Upper lobe of right lung (tissue), 1 donor: Measurements from ENCODE around the gene CA6. TPM values are rescaled to one million over a fixed set of nuclear protein-coding genes. Genes with fewer than 3 reads are reported as not detected.
"Not testable (repeated sequence)": the region's sequence is repeated elsewhere in the genome, so short reads cannot be mapped to it uniquely, and the experiment has no call there.

Source experiments
- ATAC-seq: fragments of 200-7000 bp; cut with Tn5 transposase; one replicate; pipeline ENCODE4 v1.9.1; 2020; ENCODE audit warnings: mild to moderate bottlenecking, moderate library complexity
- DNase-seq: peaks from one replicate; pipeline ENCODE4 v3.0.0-alpha.2; 2020
- H3K27ac ChIP-seq: fragments of 200-600 bp; one replicate; pipeline ENCODE4 v1.8.0; 2022
- H3K27me3 ChIP-seq: fragments of 200-600 bp; one replicate; pipeline ENCODE4 v1.8.0; 2022; ENCODE audit warnings: mild to moderate bottlenecking
- H3K36me3 ChIP-seq: fragments of 200-600 bp; one replicate; pipeline ENCODE4 v1.8.0; 2022
- H3K4me1 ChIP-seq: fragments of 200-600 bp; one replicate; pipeline ENCODE4 v1.8.0; 2022
- H3K4me3 ChIP-seq: fragments of 200-600 bp; one replicate; pipeline ENCODE4 v1.8.0; 2022; ENCODE audit warnings: mild to moderate bottlenecking
- H3K9me3 ChIP-seq: fragments of 200-600 bp; one replicate; pipeline ENCODE4 v1.8.0; 2022
- intact Hi-C: fragments of 100-400 bp; cut with DNase I; formaldehyde crosslinking; loops from one replicate; pipeline ENCODE4 v1.11.0; 2022
- total RNA-seq: library from RNA; stranded (reverse); fragmentation: NEBNext Ultra II Directional; extraction: Animal tissue kit (Norgen Biotek cat#: 25700); gene quantifications from one replicate; pipeline ENCODE4 v1.2.1, GENCODE V29; 2021
- TF ChIP-seq, protein P1 (sequence below): fragments of 200-600 bp; IDR thresholded peaks from one replicate; pipeline ENCODE4 v1.8.0; 2022; ENCODE audit warnings: antibody characterized with exemption
- donor health status: DM: no; HTN: yes; CAD: no; lungs with severe emphysema.

CA6 gene
- total RNA-seq, 1 donor from 2014 or later: not detected

DNA sequence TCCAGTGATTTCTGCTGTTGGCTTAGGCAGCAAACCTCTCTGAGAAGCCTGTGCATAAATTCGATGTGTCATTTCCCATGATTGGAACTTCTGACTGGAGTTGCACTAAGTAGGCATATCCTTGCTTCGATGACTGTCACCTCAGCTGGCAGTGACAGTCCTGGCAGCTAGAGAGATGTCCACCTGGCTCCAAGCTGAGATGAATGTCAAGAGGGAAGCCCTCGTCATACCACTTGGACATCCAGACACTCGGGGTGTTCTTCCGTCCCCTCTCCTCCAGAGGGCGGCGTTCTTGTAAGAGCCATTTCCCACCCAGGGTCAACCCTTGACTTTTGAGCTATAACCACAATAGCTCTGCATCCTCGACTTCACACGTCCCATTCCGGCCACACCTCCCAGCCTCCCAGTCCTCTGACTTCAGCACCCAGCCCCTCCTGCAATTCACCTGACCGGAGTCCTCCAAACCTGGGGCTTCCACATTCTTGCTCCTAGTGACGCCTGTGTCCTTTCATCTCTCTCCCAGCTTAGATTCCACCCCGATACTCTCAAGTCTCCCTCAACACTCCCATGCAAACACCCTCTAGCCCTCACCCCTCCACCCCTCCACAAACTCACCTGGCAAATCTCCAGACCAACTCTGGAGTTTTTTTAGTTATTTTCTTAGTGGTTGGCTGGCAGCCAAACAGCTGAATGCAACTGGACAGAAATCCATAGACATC is 17.3 kb downstream of the CA6 start:
- Histone ChIP-seq H3K27ac (no peak overlapping the region), H3K4me3 (no peak overlapping the region), H3K4me1 (no peaks in the 10 kb centered on the region), H3K36me3 (no peaks in the 10 kb centered on the region), H3K9me3 (no peaks in the 10 kb centered on the region), H3K27me3 (no peaks in the 10 kb centered on the region)
- ATAC-seq: peak; percentile 89
- TF ChIP-seq, protein P1, sequence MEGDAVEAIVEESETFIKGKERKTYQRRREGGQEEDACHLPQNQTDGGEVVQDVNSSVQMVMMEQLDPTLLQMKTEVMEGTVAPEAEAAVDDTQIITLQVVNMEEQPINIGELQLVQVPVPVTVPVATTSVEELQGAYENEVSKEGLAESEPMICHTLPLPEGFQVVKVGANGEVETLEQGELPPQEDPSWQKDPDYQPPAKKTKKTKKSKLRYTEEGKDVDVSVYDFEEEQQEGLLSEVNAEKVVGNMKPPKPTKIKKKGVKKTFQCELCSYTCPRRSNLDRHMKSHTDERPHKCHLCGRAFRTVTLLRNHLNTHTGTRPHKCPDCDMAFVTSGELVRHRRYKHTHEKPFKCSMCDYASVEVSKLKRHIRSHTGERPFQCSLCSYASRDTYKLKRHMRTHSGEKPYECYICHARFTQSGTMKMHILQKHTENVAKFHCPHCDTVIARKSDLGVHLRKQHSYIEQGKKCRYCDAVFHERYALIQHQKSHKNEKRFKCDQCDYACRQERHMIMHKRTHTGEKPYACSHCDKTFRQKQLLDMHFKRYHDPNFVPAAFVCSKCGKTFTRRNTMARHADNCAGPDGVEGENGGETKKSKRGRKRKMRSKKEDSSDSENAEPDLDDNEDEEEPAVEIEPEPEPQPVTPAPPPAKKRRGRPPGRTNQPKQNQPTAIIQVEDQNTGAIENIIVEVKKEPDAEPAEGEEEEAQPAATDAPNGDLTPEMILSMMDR: peak; percentile 42
- intact Hi-C loops: no loop called here
- DNase-seq: peak; percentile 78

DNA sequence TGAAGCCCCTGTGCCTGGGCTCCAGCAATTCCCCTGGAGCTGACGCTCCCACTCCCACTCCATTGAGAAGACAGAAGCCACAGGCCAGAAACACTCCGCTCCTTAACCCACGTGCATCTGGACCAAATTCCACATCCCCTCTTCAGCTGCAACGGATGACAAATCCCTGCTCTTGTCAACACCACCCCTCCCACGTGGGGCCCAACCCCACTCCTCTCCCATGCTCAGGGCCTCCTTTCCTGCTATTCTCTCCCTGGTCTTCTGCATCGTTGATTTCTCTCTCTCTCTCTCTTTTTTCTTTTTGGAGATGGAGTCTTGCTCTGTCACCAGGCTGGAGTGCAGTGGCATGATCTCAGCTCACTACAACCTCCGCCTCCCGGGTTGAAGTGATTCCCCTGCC is 18.3 kb downstream of the CA6 start:
- Histone ChIP-seq H3K27ac (no peak overlapping the region), H3K4me3 (no peak overlapping the region), H3K4me1 (no peaks in the 10 kb centered on the region), H3K9me3 (no peaks in the 10 kb centered on the region), H3K27me3 (no peaks in the 10 kb centered on the region), H3K36me3 (no peaks in the 10 kb centered on the region)
- intact Hi-C loops: no loop called here
- DNase-seq: no peak
- no peak for ATAC-seq
- TF ChIP-seq, protein P1: no peak

DNA sequence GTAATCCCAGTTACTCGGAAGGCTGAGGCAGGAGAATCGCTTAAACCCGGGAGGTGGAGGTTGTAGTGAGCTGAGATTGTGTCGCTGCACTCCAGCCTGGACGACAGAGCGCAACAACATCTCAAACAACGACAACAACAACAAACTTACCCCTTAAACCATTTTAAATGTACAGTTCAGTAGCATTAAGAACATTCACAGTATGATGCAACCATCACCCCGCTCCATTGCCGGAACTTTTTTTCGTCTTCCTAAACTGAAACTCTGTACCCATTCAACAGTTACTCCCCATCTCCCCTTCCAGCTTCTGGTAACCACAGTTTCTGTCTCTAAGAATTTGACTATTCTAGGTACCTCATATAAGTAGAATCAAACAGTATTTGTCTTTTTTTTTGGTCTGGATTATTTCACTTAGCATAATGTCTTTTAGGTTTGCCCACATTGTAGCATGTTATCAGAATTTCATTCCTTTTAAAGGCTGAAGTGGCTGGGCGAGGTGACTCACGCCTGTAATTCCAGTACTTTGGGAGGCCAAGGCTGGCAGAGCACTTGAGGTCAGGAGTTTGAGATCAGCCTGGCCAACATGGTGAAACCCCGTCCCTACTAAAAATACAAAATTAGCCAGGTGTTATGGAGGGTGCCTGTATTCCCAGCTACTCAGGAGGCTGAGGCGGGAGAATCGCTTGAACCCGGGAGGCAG is 19.6 kb downstream of the CA6 start:
- H3K4me3 ChIP-seq: no peak overlapping the region
- H3K27me3 ChIP-seq: no peaks in the 10 kb centered on the region
- TF ChIP-seq, protein P1: no peak
- ATAC-seq (no peak), DNase-seq (no peak)
- intact Hi-C loops: no loop called here
- H3K9me3 ChIP-seq: no peaks in the 10 kb centered on the region
- H3K36me3 ChIP-seq: no peaks in the 10 kb centered on the region
- H3K4me1 ChIP-seq: no peaks in the 10 kb centered on the region
- no peak overlapping the region for H3K27ac ChIP-seq

DNA sequence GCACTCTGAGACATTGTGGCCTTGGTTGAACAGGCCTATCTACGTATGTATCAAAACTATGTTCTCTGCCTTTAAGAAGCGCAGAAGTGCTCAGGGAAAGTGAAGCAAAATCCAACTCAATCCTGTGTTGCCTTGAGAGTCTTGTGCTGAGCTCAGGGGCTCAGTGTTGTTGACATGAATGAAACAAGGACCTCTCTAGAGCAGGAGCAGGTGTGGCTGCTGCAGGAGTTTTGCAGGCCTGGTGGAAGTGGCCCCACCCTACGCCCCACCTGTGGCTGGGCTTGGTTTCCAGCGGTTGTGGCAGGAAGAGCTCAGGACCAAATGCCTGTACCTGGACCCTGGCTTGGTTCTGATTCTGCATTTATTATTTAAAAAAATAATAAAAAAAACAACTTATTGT is 20.9 kb downstream of the CA6 start:
- Histone ChIP-seq H3K27me3 (no peaks in the 10 kb centered on the region), H3K36me3 (no peaks in the 10 kb centered on the region), H3K4me3 (no peak overlapping the region), H3K27ac (no peak overlapping the region), H3K4me1 (no peaks in the 10 kb centered on the region), H3K9me3 (no peaks in the 10 kb centered on the region)
- intact Hi-C loops: no loop called here
- DNase-seq: peak; percentile 69
- TF ChIP-seq, protein P1: no peak
- peak; percentile 84 for ATAC-seq

DNA sequence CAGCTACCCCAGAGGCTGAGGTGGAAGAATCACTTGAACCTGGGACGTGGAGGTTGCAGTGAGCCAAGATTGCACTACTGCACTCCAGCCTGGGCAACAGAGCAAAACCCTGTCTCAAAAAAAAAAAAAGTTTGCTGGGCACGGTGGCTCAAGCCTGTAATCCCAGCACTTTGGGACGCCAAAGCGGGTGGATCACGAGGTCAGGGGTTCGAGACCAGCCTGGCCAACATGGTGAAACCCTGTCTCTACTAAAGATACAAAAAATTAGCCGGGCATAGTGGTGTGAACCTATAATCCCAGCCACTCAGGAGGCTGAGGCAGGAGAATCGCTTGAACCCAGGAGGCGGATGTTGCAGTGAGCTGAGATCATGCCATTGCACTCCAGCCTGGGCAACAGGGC is 23.2 kb downstream of the CA6 start:
- ATAC-seq, intact Hi-C loops: not testable (repeated sequence)

DNA sequence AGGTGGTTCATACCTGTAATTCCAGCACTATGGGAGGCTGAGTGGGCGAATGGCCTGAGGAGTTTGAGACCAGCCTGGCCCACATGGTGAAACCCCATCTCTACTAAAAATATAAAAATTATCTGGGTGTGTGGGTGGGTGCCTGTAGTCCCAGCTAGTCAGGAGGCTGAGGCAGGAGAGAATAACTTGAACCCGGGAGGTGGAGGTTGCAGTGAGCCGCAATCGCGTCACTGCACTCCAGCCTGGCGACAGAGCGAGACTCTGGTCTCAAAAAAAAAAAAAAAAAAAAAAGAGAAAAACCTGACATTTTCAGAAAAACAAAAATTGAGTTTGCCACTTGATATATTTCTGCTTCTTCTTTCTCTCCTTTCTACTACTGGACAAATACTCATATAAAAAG is 24.3 kb downstream of the CA6 start:
- H3K4me3 ChIP-seq: no peak overlapping the region
- H3K36me3 ChIP-seq: no peaks in the 10 kb centered on the region
- ATAC-seq (no peak), DNase-seq (no peak)
- no peaks in the 10 kb centered on the region for H3K27me3 ChIP-seq
- H3K9me3 ChIP-seq: no peaks in the 10 kb centered on the region
- TF ChIP-seq, protein P1: no peak
- H3K27ac ChIP-seq: no peak overlapping the region
- intact Hi-C loops: no loop called here
- H3K4me1 ChIP-seq: no peaks in the 10 kb centered on the region

More for the DNA sequence above, 23.2 kb downstream of the CA6 start:
- H3K27me3 ChIP-seq, H3K9me3 ChIP-seq, H3K4me1 ChIP-seq, H3K27ac ChIP-seq, DNase-seq, H3K36me3 ChIP-seq, H3K4me3 ChIP-seq: not testable (repeated sequence)
